NOMO-1 treated with DMSO at 0.1 percent for 48 hours (cell line): ENCODE results near the gene MTURN.
A peak's percentile ranks its signal among the peaks of the same experiment; 100 is the strongest.
"Not testable (repeated sequence)": the region's sequence is repeated elsewhere in the genome, so short reads cannot be mapped to it uniquely, and the experiment has no call there.

Experiments used
- DNase-seq: peaks from one replicate; lab custom pipeline; 2025; ENCODE audit not compliant: unreplicated experiment; lab: John Stamatoyannopoulos, UW

Gene MTURN

DNA sequence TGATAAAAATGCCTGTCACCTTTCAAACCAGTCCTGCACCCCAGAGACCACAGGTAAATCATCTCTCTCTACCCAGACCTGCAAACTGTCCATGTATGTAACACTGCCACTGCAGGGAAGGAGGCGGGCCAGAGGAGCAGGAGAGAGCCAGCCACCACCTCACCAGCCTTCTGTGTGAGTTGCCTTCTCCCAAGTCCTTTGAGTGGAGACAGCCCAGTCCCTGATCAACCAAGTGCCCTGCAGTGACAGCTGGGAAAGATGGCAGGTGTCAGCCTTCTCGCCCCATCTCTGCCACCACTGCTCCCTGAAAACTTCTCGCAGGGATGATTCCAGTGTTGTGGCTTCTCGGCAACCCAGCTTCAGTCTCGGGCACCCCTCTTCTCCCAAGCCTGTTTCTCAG, 42.4 kb downstream of the MTURN start:
- DNase-seq, result no peak

DNA sequence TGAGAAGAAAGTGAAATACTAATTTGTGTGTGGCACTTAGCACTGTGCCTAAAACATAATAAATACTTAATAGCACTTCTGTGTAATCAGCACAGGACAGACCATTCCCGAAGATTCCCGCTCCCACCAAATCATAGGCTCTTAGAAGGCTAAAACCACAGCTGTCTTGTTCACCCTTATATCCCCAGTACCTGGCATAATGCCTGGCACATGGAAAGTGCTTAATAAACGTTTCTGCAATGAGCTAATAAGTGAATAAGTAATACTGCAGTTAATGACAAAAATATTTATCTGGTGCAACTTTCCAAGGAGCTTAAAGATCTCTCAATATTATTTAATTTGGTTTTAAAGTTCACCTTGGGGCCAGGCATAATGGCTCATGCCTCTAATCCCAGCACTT, 43.2 kb downstream of the MTURN start:
- DNase-seq, result no peak

DNA sequence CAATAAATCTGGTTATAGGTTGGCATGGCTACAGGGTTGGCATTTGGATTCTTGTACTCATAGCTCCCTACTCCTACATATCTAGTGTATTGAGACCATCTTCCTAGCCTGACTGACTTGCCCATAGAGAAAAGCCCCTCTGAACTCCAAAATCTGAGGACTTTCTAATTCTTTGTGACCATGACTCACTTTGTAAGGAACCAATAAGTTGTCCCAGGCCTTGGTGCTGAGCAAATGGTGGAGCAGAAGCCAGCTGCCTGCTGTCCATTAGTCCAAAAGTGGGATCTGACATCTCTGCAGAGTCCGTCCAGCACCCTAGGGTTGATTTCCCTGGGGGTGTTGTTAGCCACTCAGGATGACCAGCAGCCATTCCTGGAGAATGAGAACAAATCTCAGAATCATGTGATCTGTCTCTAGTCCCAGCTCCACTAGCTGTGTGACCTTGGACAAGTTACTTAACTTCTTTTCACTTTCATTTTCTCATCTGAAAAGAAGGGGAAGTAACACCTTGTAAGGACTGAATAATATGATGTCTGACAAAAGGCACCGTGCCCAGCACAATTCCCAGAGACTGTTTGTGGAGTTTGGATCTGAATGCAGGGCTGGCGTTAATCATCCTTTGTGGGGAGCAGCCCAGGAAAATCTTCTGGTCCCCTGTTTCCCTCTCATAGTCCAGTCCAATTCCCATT, 44.1 kb downstream of the MTURN start:
- peak; percentile 65 for DNase-seq

DNA sequence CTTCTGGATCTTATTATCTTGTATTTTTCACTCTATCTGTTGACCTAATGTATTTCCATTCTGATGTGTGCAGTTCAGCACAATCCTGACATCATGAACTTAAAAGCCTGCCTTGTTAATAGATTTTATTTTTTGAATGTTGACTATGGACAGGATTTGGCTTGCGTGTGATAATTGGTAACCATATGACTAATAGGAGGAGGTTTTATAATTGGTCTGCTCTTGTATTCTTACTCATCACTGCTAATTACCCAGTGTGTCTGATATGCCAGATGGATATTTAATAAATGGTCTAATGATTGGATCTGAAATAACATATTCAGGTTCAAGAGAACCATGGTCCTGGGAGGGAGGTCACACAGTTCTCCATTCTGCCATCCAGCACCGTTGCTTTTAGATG, 45.9 kb downstream of the MTURN start:
- DNase-seq, result no peak

DNA sequence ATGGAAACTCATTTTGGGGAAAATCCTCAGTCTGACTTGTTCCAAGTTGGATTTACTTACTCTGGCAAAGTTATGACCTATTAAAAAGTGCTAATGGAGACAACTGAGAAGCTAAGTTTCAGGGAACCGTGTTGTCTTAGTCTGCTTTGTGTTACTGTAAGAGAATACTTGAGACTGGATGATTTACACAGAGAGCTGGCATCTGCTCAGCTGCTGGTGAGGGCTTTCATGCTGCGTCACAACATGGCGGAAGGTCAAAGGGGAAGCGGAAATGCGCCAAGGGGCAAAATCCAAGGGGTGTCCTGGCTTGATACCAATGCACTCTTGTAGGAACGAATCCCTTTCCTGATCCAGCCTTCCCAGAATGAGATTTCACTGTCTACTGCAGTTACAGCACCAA, 46.4 kb downstream of the MTURN start:
- no peak for DNase-seq

DNA sequence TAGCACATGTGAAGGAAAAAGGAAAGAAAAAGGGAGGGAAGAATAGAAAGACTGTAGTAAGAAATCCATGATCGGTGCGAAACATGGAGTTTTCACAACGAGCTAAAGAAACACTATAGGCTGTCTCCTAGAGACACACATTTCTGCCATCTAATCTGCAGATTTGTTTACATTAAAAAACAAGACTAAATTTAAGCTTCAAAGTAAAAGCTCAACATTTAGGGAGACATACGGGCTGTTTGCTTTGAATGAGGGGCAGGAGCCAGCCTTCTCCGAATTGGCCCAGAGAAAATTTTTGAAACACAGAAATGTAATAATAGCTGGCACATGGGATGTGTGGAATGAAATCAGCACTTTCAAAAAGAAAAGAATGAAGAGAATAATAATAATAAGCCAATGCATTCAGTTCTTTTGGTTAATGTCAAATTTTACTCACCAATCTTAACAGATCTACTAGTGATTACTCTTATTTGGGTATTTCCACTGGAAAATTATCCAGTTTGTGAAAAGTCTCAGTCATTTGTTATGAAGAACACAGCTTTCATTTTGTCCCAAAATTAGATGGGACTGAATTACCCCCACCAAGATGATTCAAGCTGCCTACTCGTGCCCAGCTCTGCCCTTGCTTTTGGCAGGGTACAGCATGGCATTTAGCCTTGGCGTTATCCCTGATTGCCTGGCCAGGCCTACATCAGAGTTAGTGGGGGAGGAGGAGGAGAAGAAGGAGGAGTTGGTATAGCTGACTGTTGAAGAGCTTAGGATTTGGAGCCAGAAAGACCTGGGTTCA, 47.1 kb downstream of the MTURN start:
- no peak for DNase-seq

DNA sequence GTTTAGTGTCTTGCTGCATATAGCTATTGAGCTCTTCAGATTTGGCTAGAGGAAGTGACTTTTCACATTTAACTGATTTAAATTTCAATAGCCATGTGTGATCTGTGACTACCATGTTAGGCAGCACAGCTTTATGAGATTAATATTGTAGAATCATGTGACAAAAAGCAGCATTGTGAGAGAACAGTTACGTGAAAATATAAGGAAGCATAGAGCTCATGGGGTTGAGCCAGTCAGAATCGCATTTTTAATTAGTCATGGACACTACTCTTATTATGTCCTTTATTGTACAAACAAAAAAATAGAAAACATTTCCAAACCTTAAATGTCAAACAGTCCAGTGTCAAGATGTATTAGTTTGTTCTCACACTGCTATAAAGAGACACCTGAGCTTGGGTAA, 48.0 kb downstream of the MTURN start:
- no peak for DNase-seq

DNA sequence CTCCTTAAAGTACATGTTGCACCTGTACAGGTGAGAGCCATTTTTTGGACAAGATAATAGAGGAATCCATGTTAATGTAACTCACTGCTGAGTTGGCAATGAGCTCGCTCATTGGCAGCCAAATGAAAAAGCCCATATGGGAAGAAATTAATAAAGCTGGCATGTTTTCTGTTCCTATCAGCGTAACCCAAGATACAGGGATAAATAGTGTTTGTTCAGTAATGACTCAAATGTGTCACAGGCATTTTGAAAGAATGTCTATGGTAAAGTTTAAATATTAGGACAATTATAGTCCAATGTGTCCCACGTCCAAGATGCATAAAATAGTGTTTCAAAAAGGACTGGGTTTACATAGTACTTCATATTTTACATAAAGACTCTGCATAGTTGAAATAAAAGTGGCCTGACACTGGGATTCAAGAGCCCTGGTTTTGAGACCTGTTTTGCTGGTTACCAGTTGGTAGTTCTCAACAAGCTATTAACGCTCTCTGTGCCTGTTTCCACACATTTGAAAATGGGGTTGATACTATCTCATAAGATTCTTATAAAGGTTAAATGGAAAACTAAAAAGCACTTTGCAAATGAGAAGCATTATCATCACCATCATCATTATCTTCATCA, 49.1 kb downstream of the MTURN start:
- DNase-seq, result no peak

DNA sequence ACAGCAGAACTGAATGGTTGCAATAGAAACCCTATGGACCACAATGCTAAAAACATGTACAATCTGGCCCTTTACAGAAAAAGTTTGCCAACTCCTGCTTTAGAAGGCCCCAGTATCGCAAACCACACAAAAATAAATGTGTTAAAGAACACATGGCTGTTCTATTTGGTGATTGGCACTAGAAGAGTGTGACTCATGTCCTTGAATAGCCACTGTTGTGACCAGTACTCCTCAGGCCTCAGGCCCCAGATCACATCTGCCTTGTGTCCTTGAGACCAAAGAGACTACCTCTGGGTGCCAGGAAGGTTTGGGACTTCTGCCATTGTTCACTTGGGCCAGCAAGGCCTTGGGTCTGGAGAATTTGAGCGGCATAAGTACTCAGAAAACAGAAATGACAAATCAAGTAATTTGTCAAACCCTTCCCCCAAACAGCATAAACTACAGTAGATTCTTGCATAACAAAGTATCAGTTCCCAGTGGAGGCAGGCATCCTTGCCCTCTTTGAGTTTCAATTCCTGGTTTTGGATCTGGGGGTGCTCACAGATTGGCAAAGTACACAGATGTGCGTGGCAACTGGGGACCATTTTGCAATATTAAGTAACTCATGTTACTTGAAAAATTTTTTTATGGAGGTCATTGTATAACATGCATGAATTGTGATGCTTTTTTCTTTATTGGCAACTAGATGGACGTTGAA, 50.2 kb downstream of the MTURN start:
- peak; percentile 97 for DNase-seq

DNA sequence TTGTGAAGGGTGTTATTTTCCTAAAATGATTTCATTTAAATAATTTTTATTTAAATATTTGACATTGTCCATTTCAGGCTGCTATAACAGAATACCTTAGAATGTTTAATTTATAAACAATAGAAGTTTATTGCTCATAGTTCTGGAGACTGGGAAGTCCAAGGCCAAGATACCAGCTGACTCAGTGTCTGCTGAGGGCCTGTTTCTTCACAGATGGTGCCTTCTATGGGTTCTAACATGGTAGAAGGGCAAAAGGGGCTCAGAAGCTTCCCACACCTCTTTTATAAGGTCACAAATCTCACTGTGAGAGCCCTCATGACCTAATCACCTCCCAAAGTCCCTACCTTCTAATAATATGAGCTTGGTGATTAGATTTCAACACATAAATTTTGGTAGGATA, 50.7 kb downstream of the MTURN start:
- no peak for DNase-seq

DNA sequence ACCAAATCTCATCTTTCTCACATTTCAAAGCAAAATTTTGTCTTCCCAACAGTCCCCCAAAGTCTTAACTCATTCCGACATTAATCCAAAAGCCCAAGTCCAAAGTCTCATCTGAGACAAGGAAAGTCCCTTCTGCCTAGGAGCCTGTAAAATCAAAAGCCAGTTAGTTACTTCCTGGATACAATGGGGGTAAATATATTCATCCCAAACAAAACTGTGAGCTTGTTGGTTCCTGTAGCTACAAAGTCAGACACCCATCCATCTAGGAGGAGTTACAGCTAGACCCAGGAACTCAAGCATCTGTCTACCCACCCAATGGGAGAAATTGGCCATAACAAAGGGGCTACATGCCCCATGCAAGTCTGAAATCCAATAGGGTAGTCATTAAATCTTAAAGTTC, 51.9 kb downstream of the MTURN start:
- no peak for DNase-seq

DNA sequence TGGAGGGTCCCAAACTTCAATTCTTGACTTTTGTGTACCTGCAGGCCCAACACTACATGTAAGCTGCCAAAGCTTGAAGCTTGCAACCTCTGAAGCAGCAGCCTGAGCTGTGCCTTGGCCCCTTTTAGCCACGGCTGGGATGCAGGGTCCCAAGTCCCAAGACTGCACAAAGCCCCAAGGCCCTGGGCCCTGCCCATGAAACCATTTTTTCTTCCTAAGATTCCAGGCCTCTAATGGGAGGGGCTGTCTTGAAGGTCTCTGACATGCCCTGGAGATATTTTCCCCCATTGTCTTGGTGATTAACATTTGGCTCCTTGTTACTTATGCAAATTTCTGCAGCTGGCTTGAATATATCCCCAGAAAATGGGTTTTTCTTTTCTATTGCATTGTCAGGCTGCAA, 52.7 kb downstream of the MTURN start:
- no peak for DNase-seq

DNA sequence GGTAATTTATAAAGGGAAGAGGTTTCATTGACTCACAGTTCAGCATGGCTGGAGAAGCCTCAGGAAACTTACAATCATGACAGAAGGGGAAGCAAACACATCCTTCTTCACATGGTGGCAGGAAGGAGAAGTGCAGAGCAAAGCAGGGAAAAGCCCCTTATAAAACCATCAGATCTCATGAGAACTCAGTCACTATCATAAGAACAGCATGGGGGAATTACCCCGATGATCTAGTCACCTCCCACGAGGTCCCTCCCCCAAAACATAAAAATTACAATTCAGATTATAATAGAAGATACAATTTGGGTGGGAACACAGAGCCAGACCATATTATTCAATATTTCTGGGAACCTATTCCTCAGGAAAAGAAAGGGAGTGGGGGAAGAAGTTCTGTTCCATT, 53.6 kb downstream of the MTURN start:
- not testable (repeated sequence) for DNase-seq

DNA sequence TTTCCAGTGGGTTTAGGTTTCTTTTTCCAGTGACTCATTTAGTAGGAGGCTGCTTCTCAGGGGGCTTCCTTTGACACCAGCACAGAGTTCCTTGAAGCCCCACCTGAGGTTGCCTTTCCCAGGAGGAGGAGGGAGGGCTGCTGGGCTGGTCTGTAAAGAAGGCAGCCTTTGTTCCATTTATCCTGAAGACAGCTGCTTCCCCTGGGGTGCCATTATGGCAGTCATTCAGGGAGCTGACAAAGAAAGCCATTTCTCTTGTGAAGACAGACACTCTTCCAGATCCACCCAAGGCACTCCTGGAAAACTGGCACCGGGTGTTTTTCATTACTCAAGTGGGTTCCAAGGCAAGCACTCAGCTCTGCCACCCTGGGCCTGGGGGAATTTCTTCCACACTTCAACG, 54.0 kb downstream of the MTURN start:
- DNase-seq, result no peak

DNA sequence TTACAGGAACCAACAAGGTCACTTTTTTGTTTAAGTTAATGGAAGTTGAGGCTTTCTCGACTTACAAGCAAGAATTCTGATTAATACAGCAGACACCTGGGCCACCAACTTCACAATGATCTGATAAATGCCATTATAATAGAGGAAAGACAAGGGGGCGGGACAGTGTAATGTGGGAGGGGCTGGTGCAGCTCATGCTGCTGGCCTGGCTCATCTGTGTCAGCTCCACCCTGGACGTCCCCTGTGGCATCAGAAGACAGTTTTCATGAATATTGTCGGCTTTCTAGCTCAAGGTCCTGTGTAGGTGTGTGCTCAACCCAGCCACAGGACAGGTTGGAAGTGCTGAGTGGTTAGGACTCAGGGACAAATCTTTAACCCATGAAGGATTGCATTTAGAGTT, 57.0 kb downstream of the MTURN start:
- no peak for DNase-seq

DNA sequence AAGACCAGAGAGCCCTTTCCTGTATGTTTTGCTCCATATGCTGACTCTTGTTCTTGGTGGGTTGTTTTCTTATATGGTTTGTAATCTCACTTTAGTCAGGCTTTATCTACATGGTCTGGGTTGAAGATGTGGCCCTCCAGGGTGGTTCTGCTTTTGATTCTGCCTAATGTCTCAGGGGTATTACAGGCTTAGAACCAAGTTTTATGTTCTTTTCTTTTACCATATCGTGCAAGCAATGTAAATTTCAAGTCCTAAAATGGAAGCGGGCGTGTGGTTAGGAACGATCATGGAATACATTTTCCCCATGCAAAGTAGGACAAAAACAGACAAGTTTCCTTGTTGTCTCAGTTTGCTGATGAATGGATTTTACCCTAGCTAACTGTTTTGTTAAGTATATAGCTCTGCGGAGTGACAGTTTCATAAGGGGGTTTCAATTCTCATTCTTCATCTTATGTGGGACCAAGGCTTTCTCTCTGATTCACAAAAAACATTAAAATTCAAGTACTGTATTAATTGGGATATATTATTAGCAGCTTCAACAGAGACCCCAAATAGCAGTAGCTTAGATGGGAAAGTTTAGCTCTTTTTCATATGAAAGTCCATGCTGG, 58.7 kb downstream of the MTURN start:
- no peak for DNase-seq

DNA sequence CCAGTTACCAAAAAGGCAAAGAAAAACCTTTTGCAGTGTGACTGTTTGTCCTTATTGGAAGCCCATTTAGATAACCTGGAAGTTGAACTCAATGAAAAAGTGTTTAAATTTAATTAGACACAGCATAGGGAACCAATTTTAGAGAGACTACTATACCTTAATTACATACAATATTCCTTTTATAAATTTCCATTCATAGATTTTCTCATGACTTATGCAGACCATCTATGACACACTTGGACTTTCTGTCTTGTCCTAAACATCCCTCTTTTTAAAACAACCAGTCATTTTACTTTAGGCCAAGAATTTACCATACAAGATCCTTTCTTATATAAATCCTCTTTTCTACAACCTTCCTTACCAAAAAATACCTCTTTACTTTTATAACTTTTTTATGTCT, 61.6 kb downstream of the MTURN start:
- DNase-seq, result no peak

- DNase-seq, result no peak
These were observed 62.7 kb downstream of the MTURN start for GRCh38 chr7:30197438-30197837.

- DNase-seq, result no peak
These were observed 64.5 kb downstream of the MTURN start for GRCh38 chr7:30199271-30199670.

GRCh38 chr7:30200591-30200990, 65.8 kb downstream of the MTURN start:
- DNase-seq, result no peak

- DNase-seq, result peak; percentile 7
These were observed 66.4 kb downstream of the MTURN start for GRCh38 chr7:30201161-30201666.
